ENCODE data around the gene ACOT7.

Gene ACOT7

GRCh38 chr1:6416906-6417305 is 23.3 kb upstream of the ACOT7 start:
- Histone ChIP-seq H3K4me3 (ENCODE audit: low read depth in 1 of 2, low read length in 1 of 2) (no peak overlapping the region), H3K36me3 (no peaks in the 10 kb centered on the region), H3K27me3 (peaks cover 98% of the 10 kb centered on the region), H3K4me1 (ENCODE audit: control insufficient read depth in 1 of 2, insufficient read depth in 1 of 2, low read depth in 1 of 2, low read length in 1 of 2) (no peaks in the 10 kb centered on the region), H3K9me3 (no peaks in the 10 kb centered on the region), H3K27ac (no peak overlapping the region)
- TF ChIP-seq CTCF (IDR thresholded peaks at IDR 0.05): no peak

- H3K4me3 ChIP-seq (ENCODE audit: low read depth in 1 of 2, low read length in 1 of 2): no peak overlapping the region
- no peaks in the 10 kb centered on the region for H3K4me1 ChIP-seq (ENCODE audit: control insufficient read depth in 1 of 2, insufficient read depth in 1 of 2, low read depth in 1 of 2, low read length in 1 of 2)
- no peaks in the 10 kb centered on the region for H3K9me3 ChIP-seq
- H3K27me3 ChIP-seq: peaks cover 98% of the 10 kb centered on the region
- H3K36me3 ChIP-seq: no peaks in the 10 kb centered on the region
- no peak overlapping the region for H3K27ac ChIP-seq
- TF ChIP-seq CTCF (IDR thresholded peaks at IDR 0.05): no peak
Measured at GRCh38 chr1:6416295-6416656, 22.7 kb upstream of the ACOT7 start.

- TF ChIP-seq CTCF (IDR thresholded peaks at IDR 0.05): no peak
- Histone ChIP-seq H3K27me3 (peaks cover 92% of the 10 kb centered on the region), H3K4me1 (ENCODE audit: control insufficient read depth in 1 of 2, insufficient read depth in 1 of 2, low read depth in 1 of 2, low read length in 1 of 2) (no peaks in the 10 kb centered on the region), H3K27ac (no peak overlapping the region), H3K36me3 (no peaks in the 10 kb centered on the region), H3K9me3 (no peaks in the 10 kb centered on the region), H3K4me3 (ENCODE audit: low read depth in 1 of 2, low read length in 1 of 2) (no peak overlapping the region)
Measured at GRCh38 chr1:6414881-6415626, 21.5 kb upstream of the ACOT7 start.

- Histone ChIP-seq H3K4me1 (ENCODE audit: control insufficient read depth in 1 of 2, insufficient read depth in 1 of 2, low read depth in 1 of 2, low read length in 1 of 2) (no peaks in the 10 kb centered on the region), H3K27me3 (peaks cover 88% of the 10 kb centered on the region), H3K4me3 (ENCODE audit: low read depth in 1 of 2, low read length in 1 of 2) (no peak overlapping the region), H3K27ac (no peak overlapping the region), H3K36me3 (no peaks in the 10 kb centered on the region), H3K9me3 (no peaks in the 10 kb centered on the region)
- TF ChIP-seq CTCF (IDR thresholded peaks at IDR 0.05): no peak
Measured at GRCh38 chr1:6414443-6414844, 20.9 kb upstream of the ACOT7 start.

GRCh38 chr1:6412896-6413295 is 19.3 kb upstream of the ACOT7 start:
- Histone ChIP-seq H3K36me3 (no peaks in the 10 kb centered on the region), H3K4me1 (ENCODE audit: control insufficient read depth in 1 of 2, insufficient read depth in 1 of 2, low read depth in 1 of 2, low read length in 1 of 2) (no peaks in the 10 kb centered on the region), H3K9me3 (no peaks in the 10 kb centered on the region), H3K27ac (no peak overlapping the region), H3K27me3 (peaks cover 85% of the 10 kb centered on the region), H3K4me3 (ENCODE audit: low read depth in 1 of 2, low read length in 1 of 2) (no peak overlapping the region)
- TF ChIP-seq CTCF (IDR thresholded peaks at IDR 0.05): no peak
